Fibroblast of pulmonary artery (primary cell): Measurements from ENCODE around the gene C15orf61.

ENCODE experiments used
- DNase-seq: peaks from one replicate; pipeline ENCODE4 v3.0.0-alpha.2; 2010; ENCODE audit warnings: low read depth
- H3K4me3 ChIP-seq: replicated peaks from 2 replicates; pipeline ENCODE4 v1.5.1; 2011; ENCODE audit warnings: low read depth, mild to moderate bottlenecking, control low read depth, low read length, moderate library complexity
- CTCF ChIP-seq: IDR thresholded peaks from 2 replicates; pipeline ENCODE4 v1.5.1; 2011; ENCODE audit warnings: mild to moderate bottlenecking, control low read depth, low read length, inconsistent platforms; ENCODE audit errors: missing control alignments

C15orf61 gene

GRCh38 chr15:67542420-67543347, 21.8 kb downstream of the C15orf61 start, which contains the start of gene MAP2K5:
Gene MAP2K5, plus strand, starts transcription at chr15:67542703. Its CDS starts 633 bp downstream, at chr15:67543336.
- peak; percentile 68 for DNase-seq
- peak within 1 kb of the TSS; percentile 91 for H3K4me3 ChIP-seq
- TF ChIP-seq CTCF: no peak

GRCh38 chr15:67543348-67543718, 22.4 kb downstream of the C15orf61 start:
- peak overlapping the region; percentile 91 for H3K4me3 ChIP-seq
- no peak for DNase-seq
- no peak for TF ChIP-seq CTCF

DNA sequence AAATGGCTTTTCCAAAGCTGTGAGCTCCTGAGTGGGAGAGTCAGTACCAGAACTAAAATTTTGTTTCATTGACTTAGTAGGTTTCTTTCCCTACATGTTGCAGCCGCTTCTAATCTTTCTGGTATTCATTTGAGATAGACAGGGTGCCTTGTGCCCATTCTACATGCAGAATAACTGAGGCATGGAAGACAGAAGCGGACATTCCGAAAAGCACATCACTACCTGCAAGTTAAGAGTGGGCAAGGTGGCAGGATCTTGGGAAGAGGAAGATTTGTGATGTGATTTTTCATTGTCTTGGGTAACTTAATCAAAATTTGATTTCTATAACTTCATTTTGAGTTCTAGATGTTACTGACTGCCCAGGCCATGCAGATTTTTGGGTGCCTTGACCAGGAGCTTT, 23.5 kb downstream of the C15orf61 start:
- no peak overlapping the region for H3K4me3 ChIP-seq
- DNase-seq: no peak
- no peak for TF ChIP-seq CTCF

DNA sequence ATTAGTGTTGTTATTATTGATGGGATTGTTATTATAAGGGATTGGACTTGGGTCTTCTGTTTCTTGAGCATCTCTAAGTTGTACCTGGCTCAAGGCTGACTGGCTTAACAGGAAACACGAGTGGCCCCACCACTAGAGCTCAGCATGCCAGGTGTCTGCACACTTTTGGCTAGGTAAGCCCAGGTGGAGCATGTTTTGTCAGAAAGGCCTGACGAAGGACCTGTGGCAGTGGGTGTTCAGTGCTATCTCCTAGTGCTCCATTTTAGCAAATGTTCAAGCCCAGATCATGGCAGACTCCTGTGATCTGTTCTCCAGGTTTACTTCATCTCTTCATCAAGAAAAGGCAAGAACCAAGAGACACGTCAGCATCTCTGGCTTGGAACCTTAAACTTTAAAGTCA, 24.9 kb downstream of the C15orf61 start:
- no peak for DNase-seq
- H3K4me3 ChIP-seq: no peak overlapping the region
- TF ChIP-seq CTCF: no peak

DNA sequence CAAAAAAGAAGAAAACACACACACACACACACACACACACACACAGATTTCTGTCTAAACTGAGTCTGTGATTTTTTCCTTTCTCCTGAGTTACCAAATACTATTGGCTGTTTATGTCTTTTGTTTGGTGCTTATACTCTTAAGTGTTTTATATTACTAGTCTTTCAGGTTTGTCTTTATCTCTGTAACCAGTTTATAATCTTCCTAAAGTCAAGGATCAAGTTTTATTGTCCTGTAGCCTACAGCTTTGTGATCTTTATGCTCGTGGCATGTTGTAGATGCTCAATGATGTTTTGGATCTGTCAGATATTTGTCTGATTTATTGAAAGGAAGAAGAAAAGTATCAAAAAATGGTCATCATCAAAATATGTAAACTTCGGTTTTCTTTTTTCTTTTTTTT, 26.1 kb downstream of the C15orf61 start:
- no peak overlapping the region for H3K4me3 ChIP-seq
- DNase-seq: no peak
- TF ChIP-seq CTCF: no peak

GRCh38 chr15:67547836-67548235, 26.9 kb downstream of the C15orf61 start:
- TF ChIP-seq CTCF: no peak
- no peak overlapping the region for H3K4me3 ChIP-seq
- DNase-seq: no peak
